Neural cell (in vitro differentiated cells): Measurements from ENCODE around the gene SFMBT1.

Source experiments
- CTCF ChIP-seq: fragments of 450-650 bp; IDR thresholded peaks from 2 replicates; pipeline ENCODE4 v1.5.1; 2014; ENCODE audit warnings: antibody characterized with exemption, mild to moderate bottlenecking, moderate library complexity; ENCODE audit not compliant: poor library complexity, severe bottlenecking
- TAF1 ChIP-seq: IDR thresholded peaks from 2 replicates; pipeline ENCODE4 v1.6.1; 2012; ENCODE audit warnings: low read depth

GRCh38 chr3:52866427-52866826, 179.4 kb downstream of the SFMBT1 start:
- TF ChIP-seq TAF1 (no peak), CTCF (no peak)
